Measurements from ENCODE around the gene VEPH1. TPM values are rescaled to one million over a fixed set of nuclear protein-coding genes. Genes with fewer than 3 reads are reported as not detected.

Gene VEPH1
- total RNA-seq, 2 experiments from 2014 or later: not detected

DNA sequence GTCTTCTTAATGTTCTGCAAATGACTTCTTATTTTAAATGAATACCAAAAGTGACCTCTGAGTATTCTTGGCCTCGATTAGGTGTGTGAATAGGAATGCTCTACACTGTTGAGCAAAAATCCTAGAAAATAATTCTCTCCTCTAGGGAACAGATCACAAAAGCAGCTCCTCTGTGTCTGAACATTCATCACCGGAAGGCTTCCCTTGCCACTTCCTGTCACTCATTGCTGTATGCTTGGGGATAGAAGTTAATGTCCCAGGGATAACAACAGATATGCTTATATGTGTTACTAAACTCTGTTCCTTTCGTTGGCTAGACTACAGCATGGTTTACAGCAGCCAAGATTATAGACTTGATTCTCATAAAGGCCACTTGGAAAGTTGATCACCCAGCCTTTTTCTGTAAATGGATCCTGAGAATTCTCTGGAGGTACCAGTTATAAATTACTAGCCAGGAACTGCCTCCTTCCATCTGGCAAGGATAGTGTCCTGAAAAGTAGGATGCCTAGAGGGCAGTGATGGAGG is 82.5 kb downstream of the VEPH1 start:
- Mint-ChIP-seq H3K4me1 (no peaks in the 10 kb centered on the region), H3K36me3 (no peaks in the 10 kb centered on the region), H3K27ac (no peak overlapping the region), H3K9me3 (ENCODE audit: low read depth) (no peaks in the 10 kb centered on the region), H3K4me3 (no peak overlapping the region), H3K27me3 (peaks cover under 1% of the 10 kb centered on the region)
- no peak for ATAC-seq
- no peak for DNase-seq
- CTCF ChIA-PET: no interaction called here

DNA sequence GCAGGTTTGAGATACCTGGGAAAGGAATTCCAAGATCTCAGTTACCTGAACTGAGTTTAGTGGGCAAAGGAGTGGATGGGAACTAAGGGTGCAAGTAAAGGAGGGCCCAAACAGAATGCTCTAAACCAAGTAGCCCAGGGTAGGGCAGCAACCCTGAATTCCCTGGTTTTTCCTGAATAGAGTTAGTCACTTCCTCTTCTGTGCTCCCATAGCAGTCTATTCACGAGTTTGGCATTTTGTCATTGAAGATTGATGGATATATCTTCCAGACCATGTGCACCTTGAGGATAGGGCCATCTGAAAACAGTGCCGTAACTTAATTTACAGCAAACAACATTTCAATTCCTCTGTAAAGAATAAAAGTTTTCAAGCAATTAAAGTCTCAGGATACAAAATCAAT is 85.1 kb downstream of the VEPH1 start:
- Mint-ChIP-seq H3K4me1 (no peaks in the 10 kb centered on the region), H3K27me3 (peaks cover 4% of the 10 kb centered on the region), H3K27ac (no peak overlapping the region), H3K9me3 (ENCODE audit: low read depth) (no peaks in the 10 kb centered on the region), H3K36me3 (no peaks in the 10 kb centered on the region), H3K4me3 (no peak overlapping the region)
- ATAC-seq (no peak), DNase-seq (no peak)
- CTCF ChIA-PET: no interaction called here

DNA sequence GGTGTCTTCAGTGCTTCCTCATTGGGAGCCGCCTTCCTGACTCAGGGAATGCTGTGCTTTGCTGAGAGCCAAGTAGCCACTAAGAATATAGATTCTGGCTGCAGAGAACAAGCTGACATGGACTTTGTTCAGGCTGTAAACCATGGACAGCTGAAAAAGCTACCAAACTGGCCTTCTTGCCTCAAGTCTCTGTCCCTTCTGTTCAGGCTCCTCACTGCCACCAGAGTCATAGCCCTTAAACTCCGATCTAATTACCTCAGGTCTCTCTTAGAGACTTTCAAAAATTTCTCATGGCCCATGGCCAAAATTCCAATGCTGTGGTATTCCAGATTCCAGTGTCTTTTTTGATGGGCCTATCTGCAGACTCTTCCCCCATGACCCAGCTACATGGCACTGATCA is 86.0 kb downstream of the VEPH1 start:
- no peak for DNase-seq

DNA sequence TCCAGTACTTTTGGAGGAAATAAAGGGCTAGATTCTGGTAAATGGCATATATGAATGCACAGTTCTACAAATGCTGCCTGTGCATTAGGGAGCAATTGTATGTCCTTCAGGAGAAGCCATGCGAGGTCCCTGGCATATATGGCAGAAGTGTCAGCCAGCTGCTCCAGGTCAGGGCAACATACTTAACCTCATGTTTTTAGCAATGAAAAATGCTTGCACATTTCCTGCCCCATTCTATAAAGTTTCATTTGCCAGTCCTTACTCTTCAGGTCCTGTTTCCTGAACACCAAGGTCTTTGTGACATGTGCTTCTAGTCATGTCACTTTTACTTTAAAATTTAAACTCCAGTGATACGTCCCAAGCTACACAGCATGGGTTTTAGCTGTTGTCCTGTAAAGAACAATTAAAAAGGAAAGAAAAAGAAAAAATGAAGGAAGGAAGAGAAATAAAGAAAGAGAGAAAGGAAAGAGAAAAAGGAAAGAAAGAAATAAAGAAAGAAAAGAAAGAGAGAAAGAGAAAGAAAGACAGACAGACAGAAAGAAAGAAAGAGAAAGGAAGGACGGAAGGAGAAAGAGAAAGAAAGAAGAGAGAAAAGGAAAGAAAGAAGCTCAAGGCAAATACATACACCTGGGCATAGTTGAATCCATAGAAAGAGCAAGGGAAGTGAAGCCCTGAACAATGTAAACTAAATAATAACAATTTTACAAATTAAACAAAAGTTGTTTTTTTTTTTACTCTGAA is 86.7 kb downstream of the VEPH1 start:
- no peaks in the 10 kb centered on the region for H3K9me3 Mint-ChIP-seq (ENCODE audit: low read depth)
- peaks cover 4% of the 10 kb centered on the region for H3K27me3 Mint-ChIP-seq
- DNase-seq (no peak), ATAC-seq (no peak)
- CTCF ChIA-PET: no interaction called here
- no peaks in the 10 kb centered on the region for H3K4me1 Mint-ChIP-seq
- no peak overlapping the region for H3K27ac Mint-ChIP-seq
- H3K4me3 Mint-ChIP-seq: no peak overlapping the region
- H3K36me3 Mint-ChIP-seq: no peaks in the 10 kb centered on the region

More for the DNA sequence above, 86.0 kb downstream of the VEPH1 start:
- peaks cover 4% of the 10 kb centered on the region for H3K27me3 Mint-ChIP-seq
- no peak overlapping the region for H3K27ac Mint-ChIP-seq
- H3K9me3 Mint-ChIP-seq (ENCODE audit: low read depth): no peaks in the 10 kb centered on the region
- CTCF ChIA-PET: no interaction called here
- ATAC-seq: no peak
- no peaks in the 10 kb centered on the region for H3K4me1 Mint-ChIP-seq
- H3K4me3 Mint-ChIP-seq: no peak overlapping the region
- no peaks in the 10 kb centered on the region for H3K36me3 Mint-ChIP-seq

DNA sequence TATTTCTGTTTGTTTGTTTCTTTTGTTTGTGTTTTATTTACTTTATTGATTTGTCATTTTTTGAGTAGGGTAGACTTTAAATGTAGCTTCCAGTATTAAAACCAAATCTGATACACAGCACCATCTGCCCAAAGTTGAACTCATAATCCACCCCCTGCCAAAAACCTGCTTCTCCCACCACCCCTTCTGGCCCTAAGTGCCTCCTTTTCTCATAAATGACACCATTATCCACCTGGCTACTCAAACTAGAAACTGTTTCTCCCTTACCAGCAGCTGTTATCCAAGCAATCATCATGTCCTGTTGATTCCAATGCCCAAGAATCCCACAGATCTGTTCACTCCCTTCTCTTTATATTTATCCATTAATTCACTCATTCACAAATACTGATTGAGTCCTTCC is 88.4 kb downstream of the VEPH1 start:
- no peaks in the 10 kb centered on the region for H3K36me3 Mint-ChIP-seq
- H3K4me3 Mint-ChIP-seq: no peak overlapping the region
- CTCF ChIA-PET: no interaction called here

DNA sequence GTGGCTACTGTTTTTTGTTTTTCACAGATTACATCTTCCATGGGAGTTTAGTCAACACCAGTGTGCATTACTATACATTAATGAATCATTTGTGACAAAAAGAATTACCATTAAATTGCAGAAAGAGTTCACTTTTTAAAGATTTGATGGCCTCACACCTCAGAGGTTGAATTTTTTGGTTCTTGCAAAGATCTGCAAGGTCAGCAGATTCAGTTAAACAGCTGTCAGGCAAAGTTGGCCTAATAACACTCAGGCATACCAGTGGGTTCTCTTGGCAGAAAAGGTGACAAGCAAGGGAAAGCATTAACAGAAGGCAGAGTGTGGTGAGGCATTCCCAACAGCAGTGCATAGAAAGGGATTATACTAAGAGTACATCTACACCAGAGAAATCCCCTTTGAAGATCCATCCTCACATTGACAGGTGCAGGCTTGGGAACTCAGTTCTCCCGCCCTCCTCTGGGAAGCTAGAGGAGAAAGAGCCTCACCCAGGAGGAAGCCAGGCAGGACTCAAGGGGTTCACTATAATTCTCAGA is 90.8 kb downstream of the VEPH1 start:
- H3K36me3 Mint-ChIP-seq: no peaks in the 10 kb centered on the region
- peaks cover 4% of the 10 kb centered on the region for H3K27me3 Mint-ChIP-seq
- DNase-seq: no peak
- H3K27ac Mint-ChIP-seq: no peak overlapping the region
- H3K9me3 Mint-ChIP-seq (ENCODE audit: low read depth): no peaks in the 10 kb centered on the region
- ATAC-seq: no peak
- CTCF ChIA-PET: no interaction called here
- no peaks in the 10 kb centered on the region for H3K4me1 Mint-ChIP-seq
- no peak overlapping the region for H3K4me3 Mint-ChIP-seq

More for the DNA sequence above, 88.4 kb downstream of the VEPH1 start:
- Mint-ChIP-seq H3K9me3 (ENCODE audit: low read depth) (no peaks in the 10 kb centered on the region), H3K27ac (no peak overlapping the region), H3K4me1 (no peaks in the 10 kb centered on the region), H3K27me3 (peaks cover 4% of the 10 kb centered on the region)
- ATAC-seq (no peak), DNase-seq (no peak)

DNA sequence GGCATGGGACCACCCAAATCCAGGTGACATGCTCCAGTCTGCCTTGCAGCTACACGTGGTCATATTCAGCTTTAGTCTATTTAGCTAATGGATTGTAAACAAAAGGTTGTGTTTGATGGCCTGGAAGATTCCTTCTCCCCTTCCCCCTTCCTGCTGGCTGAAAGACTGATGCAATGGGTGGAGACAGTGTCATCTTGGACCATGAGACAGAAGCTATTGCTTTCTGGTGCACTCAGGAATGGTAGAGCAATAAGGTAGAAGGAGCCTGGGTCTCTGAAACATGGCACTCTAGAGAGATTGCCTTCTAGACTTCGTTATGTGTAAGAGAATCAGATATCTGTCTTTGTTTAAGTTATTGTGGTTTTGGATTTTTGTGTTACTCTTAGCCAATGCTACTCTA is 92.3 kb downstream of the VEPH1 start:
- H3K4me1 Mint-ChIP-seq: no peaks in the 10 kb centered on the region
- no peaks in the 10 kb centered on the region for H3K9me3 Mint-ChIP-seq (ENCODE audit: low read depth)
- CTCF ChIA-PET: no interaction called here
- no peak for ATAC-seq
- peaks cover 4% of the 10 kb centered on the region for H3K27me3 Mint-ChIP-seq
- H3K36me3 Mint-ChIP-seq: no peaks in the 10 kb centered on the region
- DNase-seq: no peak
- H3K4me3 Mint-ChIP-seq: no peak overlapping the region
- H3K27ac Mint-ChIP-seq: no peak overlapping the region

DNA sequence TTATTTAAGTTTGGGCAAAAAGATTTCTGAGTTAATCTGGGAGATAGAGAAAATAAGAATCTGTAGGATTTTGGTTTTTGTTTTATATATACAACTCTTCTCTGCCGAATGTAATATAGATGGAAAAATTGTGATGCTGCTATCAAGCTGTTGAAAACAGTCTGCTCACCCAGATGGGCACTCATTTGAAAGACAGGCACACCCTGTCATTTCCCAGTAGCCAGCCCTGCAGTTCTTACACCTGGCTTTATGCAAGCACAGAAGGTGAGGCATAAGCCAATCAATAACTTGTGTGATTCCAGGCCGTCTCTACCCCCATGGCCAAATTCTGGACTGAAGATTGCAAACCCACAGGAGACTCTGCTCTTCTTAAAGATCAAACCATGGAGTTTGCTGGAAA is 93.7 kb downstream of the VEPH1 start:
- no peak overlapping the region for H3K27ac Mint-ChIP-seq
- DNase-seq (no peak), ATAC-seq (no peak)
- no peaks in the 10 kb centered on the region for H3K27me3 Mint-ChIP-seq
- CTCF ChIA-PET: no interaction called here
- H3K36me3 Mint-ChIP-seq: no peaks in the 10 kb centered on the region
- no peaks in the 10 kb centered on the region for H3K4me1 Mint-ChIP-seq
- no peak overlapping the region for H3K4me3 Mint-ChIP-seq
- H3K9me3 Mint-ChIP-seq (ENCODE audit: low read depth): no peaks in the 10 kb centered on the region

DNA sequence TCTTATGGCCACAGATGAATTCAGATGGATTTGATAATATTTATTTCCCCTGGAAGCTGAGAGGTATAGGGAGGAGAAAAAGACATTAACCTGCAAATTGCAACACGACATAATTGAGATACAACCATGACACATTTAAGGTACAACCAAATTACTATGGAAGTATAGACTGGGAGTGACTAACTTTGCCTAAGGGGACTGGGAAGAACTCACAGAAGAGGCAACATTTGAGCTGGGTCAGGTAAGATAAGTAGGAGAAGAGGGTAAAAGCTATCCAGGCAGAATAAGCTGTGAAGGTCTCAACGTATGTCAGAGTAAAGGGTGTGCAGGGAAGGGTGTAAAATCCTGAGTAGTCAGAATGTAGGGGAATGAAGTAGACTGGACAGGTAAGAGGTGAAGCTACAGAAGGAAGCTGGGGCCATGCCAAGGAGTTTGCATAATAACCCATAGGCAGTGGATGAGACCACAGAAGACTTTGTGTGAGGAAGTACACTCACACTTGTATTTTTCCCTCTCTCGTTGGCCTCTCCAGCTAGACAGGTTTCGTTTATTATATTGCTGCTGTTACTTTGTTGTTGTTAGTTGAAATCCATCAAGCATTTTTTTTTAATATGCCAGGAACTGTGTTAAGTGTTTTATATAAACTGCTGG is 94.6 kb downstream of the VEPH1 start:
- DNase-seq: no peak
- CTCF ChIA-PET: no interaction called here
- no peak for ATAC-seq
- no peak overlapping the region for H3K27ac Mint-ChIP-seq
- no peaks in the 10 kb centered on the region for H3K9me3 Mint-ChIP-seq (ENCODE audit: low read depth)
- no peak overlapping the region for H3K4me3 Mint-ChIP-seq
- no peaks in the 10 kb centered on the region for H3K27me3 Mint-ChIP-seq
- no peaks in the 10 kb centered on the region for H3K4me1 Mint-ChIP-seq
- H3K36me3 Mint-ChIP-seq: no peaks in the 10 kb centered on the region

DNA sequence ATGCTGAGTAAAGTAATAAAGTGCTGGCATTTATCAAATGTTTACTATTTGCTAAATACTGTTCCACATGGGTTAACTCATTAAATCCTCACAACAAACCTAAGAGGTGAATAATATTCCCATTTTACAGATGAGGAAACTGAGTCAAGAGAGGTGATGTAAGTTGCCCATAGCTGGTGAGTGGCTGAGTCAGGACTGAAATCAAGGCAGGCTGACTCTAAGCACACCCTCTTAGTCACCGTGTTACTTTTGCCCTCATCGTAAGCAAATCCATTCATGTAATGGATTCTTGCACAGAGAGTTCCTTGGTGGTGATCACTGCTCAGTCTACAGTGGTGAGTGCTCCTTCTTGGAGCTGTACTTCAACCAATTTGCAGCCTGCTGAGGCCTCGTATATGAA is 95.4 kb downstream of the VEPH1 start:
- H3K36me3 Mint-ChIP-seq: no peaks in the 10 kb centered on the region
- no peaks in the 10 kb centered on the region for H3K9me3 Mint-ChIP-seq (ENCODE audit: low read depth)
- DNase-seq: no peak
- no peak overlapping the region for H3K4me3 Mint-ChIP-seq
- no peaks in the 10 kb centered on the region for H3K27me3 Mint-ChIP-seq
- ATAC-seq: no peak
- no peak overlapping the region for H3K27ac Mint-ChIP-seq
- CTCF ChIA-PET: no interaction called here
- H3K4me1 Mint-ChIP-seq: no peaks in the 10 kb centered on the region

DNA sequence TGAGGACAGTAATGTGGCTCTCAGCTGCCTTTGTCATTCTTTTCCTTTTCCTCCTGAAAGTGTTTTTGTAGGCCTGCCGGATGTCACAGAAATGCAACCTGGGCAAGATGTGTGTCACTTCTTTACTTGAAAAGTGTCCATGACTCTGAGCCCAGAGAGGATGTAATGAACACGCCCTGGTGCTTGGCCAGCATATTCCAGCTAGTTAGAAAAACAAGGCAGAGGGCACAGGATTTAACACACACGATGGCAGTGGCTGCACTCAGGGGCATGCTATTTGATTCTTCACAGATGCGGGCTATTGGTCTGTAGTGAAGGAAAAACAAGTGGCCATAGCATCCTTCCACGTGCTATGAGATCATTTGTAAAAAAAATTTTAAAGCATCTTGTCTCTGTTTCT is 96.8 kb downstream of the VEPH1 start:
- no peak for DNase-seq
- no peak for ATAC-seq
- Mint-ChIP-seq H3K4me1 (no peaks in the 10 kb centered on the region), H3K36me3 (no peaks in the 10 kb centered on the region), H3K4me3 (no peak overlapping the region), H3K9me3 (ENCODE audit: low read depth) (no peaks in the 10 kb centered on the region), H3K27me3 (peaks cover 5% of the 10 kb centered on the region), H3K27ac (no peak overlapping the region)
- CTCF ChIA-PET: no interaction called here

DNA sequence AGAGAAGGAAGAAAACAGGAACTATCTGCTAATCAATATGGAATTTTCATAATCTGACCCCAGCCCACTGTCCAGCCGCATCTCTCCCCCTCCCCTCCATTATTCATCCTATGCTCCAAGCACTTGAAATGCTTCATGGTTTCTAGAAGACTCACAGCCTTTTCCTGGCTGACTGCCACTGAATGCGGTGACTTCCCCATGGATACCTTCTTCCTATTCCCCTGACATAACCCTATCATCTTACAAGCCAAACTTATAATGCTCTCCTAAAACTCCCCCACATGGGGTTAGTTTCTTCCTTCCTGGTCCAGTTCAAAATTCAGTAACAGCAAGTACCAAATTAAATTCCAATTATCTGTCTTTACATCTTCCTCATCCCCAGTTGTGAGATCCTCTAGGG is 97.8 kb downstream of the VEPH1 start:
- Mint-ChIP-seq H3K4me1 (no peaks in the 10 kb centered on the region), H3K27ac (no peak overlapping the region), H3K36me3 (no peaks in the 10 kb centered on the region), H3K4me3 (no peak overlapping the region), H3K9me3 (ENCODE audit: low read depth) (no peaks in the 10 kb centered on the region), H3K27me3 (peaks cover 8% of the 10 kb centered on the region)
- CTCF ChIA-PET: no interaction called here
- ATAC-seq (no peak), DNase-seq (no peak)

DNA sequence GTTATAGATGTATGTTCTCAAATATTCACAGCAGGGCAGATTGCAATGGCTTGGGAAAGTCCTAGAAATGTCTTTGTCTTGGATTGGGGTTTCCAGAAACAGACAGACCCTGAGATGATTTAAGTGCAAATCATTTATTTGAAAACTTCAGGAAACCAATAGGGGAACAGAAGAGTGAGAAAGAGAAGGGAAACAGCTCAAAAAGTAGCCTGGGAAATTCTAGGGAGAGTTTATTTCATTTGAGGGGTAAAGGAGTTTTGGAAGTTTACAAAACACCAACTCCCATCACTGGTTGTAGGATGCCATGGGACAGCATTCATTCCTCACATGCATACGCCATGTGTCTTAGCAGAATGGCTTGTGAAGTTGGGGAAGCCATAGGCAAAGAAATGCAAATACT is 98.8 kb downstream of the VEPH1 start:
- H3K27me3 Mint-ChIP-seq: peaks cover 8% of the 10 kb centered on the region
- no peaks in the 10 kb centered on the region for H3K4me1 Mint-ChIP-seq
- H3K9me3 Mint-ChIP-seq (ENCODE audit: low read depth): no peaks in the 10 kb centered on the region
- H3K27ac Mint-ChIP-seq: no peak overlapping the region
- ATAC-seq: no peak
- DNase-seq: no peak
- CTCF ChIA-PET: no interaction called here
- H3K36me3 Mint-ChIP-seq: no peaks in the 10 kb centered on the region
- H3K4me3 Mint-ChIP-seq: no peak overlapping the region

DNA sequence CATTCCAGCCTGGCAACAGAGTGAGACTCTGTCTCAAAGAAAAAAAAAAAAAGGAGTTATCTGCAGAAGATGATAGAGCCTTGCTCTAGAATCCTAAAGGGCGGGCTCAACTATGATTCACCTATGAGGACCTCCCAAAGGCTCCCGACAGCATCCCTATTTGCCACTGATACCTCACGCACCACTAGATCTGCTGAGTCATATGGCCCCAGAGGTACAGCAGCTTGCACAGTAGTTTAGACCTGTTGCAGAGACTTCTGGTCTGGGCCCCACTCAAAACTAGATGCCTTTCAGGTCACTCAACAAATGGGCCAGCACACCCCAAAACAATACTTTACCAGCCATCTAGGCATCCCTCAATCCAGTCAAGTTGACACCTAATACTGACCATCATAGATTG is 104.6 kb downstream of the VEPH1 start:
- Mint-ChIP-seq H3K4me3 (no peak overlapping the region), H3K27me3 (peaks cover 11% of the 10 kb centered on the region), H3K9me3 (ENCODE audit: low read depth) (no peaks in the 10 kb centered on the region), H3K27ac (no peak overlapping the region), H3K4me1 (no peaks in the 10 kb centered on the region), H3K36me3 (no peaks in the 10 kb centered on the region)
- no peak for ATAC-seq
- DNase-seq: no peak
- CTCF ChIA-PET: no interaction called here
